Measurements from ENCODE around the gene SETSIP.

GRCh38 chr1:92043621-92044020 is 31.6 kb downstream of the SETSIP start:
- TF ChIP-seq EZH2 (IDR thresholded peaks at IDR 0.05; ENCODE audit: borderline replicate concordance, low read length) = no peak
- TF ChIP-seq CTCF (conservative IDR thresholded peaks at IDR 0.05 in 1 of 2, IDR thresholded peaks at IDR 0.05 in 1 of 2; ENCODE audit: extremely low read depth in 1 of 2, insufficient read depth in 1 of 2, low read depth in 1 of 2, low read length in 2 of 2) = no peak
